Measurements from ENCODE around the gene SNCB. TPM values are rescaled to one million over a fixed set of nuclear protein-coding genes. Genes with fewer than 3 reads are reported as not detected.

SNCB gene
- total RNA-seq, 1 experiment from 2014 or later, result not detected

DNA sequence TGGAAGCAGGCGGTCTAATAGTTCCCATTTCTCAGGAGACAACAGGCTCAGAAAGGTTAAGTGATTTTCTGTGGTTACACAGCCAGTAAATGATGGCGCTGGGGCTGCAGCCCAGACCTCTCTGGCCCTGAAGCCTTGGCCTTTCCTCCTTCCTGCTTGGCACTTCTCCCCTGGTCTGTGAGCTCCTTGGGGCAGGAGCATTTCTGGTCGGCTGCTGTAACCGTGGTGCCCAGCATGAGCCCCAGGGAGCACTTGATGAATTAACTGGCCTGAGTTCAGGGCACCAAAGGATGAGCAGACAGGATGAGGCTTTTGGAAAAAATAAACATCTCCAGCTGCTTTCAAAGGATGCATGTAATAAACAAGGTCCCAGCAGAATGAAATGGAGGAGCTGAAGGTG lies 51.0 kb downstream of the SNCB start:
- H3K9me2 ChIP-seq (ENCODE audit: insufficient read depth), result no peaks in the 10 kb centered on the region
- POLR2A ChIA-PET, result no interaction called here
- RAD21 ChIA-PET (ENCODE audit: low non-redundant PET in 1 of 2, low total read pairs in 2 of 2, uncharacterized antibody in 2 of 2, unreplicated experiment in 2 of 2), result interaction anchor here in 1 of 2 experiments (1.8 kb wide), 1 partner anchor 163 kb away, joined by 5 read pairs; the partner anchor contains the start of gene CLTB
- H3K79me2 ChIP-seq (ENCODE audit: insufficient read depth, low read length), result no peaks in the 10 kb centered on the region
- no peaks in the 10 kb centered on the region for H4K20me1 ChIP-seq (ENCODE audit: insufficient read depth)
- DNase-seq (ENCODE audit: low read depth, low spot score) (no peak), ATAC-seq (no peak)
- H3K9me3 ChIP-seq (ENCODE audit: control insufficient read depth in 1 of 2, insufficient read depth in 1 of 2, low read depth in 1 of 2, low read length in 2 of 2), result no peaks in the 10 kb centered on the region
- H3K4me3 ChIP-seq (replicated peaks in 1 of 2; ENCODE audit: low read depth in 1 of 2, low read length in 2 of 2), result no peak overlapping the region
- no peak overlapping the region for H3K4me2 ChIP-seq (ENCODE audit: low read length)
- no peaks in the 10 kb centered on the region for H3K27me3 ChIP-seq (ENCODE audit: insufficient read depth, low read length)
- TF ChIP-seq, protein P1, sequence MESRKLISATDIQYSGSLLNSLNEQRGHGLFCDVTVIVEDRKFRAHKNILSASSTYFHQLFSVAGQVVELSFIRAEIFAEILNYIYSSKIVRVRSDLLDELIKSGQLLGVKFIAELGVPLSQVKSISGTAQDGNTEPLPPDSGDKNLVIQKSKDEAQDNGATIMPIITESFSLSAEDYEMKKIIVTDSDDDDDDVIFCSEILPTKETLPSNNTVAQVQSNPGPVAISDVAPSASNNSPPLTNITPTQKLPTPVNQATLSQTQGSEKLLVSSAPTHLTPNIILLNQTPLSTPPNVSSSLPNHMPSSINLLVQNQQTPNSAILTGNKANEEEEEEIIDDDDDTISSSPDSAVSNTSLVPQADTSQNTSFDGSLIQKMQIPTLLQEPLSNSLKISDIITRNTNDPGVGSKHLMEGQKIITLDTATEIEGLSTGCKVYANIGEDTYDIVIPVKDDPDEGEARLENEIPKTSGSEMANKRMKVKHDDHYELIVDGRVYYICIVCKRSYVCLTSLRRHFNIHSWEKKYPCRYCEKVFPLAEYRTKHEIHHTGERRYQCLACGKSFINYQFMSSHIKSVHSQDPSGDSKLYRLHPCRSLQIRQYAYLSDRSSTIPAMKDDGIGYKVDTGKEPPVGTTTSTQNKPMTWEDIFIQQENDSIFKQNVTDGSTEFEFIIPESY (IDR thresholded peaks at IDR 0.05; ENCODE audit: extremely low read depth, insufficient replicate concordance, low read length), result no peak
- TF ChIP-seq ZFX (IDR thresholded peaks at IDR 0.05) (no peak), YY1 (IDR thresholded peaks at IDR 0.05; ENCODE audit: extremely low read depth, insufficient replicate concordance, low read depth, low read length) (no peak), ATF3 (IDR thresholded peaks at IDR 0.05) (no peak), POLR2A (IDR thresholded peaks at IDR 0.05; ENCODE audit: borderline replicate concordance, extremely low read depth, insufficient read depth, insufficient read length) (no peak), MAX (IDR thresholded peaks at IDR 0.05) (no peak), FOSL1 (IDR thresholded peaks at IDR 0.05; ENCODE audit: low read depth) (no peak)
- TF ChIP-seq, protein P2, sequence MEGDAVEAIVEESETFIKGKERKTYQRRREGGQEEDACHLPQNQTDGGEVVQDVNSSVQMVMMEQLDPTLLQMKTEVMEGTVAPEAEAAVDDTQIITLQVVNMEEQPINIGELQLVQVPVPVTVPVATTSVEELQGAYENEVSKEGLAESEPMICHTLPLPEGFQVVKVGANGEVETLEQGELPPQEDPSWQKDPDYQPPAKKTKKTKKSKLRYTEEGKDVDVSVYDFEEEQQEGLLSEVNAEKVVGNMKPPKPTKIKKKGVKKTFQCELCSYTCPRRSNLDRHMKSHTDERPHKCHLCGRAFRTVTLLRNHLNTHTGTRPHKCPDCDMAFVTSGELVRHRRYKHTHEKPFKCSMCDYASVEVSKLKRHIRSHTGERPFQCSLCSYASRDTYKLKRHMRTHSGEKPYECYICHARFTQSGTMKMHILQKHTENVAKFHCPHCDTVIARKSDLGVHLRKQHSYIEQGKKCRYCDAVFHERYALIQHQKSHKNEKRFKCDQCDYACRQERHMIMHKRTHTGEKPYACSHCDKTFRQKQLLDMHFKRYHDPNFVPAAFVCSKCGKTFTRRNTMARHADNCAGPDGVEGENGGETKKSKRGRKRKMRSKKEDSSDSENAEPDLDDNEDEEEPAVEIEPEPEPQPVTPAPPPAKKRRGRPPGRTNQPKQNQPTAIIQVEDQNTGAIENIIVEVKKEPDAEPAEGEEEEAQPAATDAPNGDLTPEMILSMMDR (IDR thresholded peaks at IDR 0.05 in 2 of 3, conservative IDR thresholded peaks at IDR 0.05 in 1 of 3; ENCODE audit: borderline replicate concordance in 1 of 3, insufficient read depth in 1 of 3, low read depth in 2 of 3, low read length in 2 of 3), result no peak
- no peak overlapping the region for H3K27ac ChIP-seq (ENCODE audit: low read depth, low read length)
- peaks cover 0 to 10% of the 10 kb centered on the region in 2 experiments; a peak in 2 of 4 replicates for H3K4me1 ChIP-seq (ENCODE audit: control insufficient read depth in 1 of 2, insufficient read depth in 2 of 2, low read length in 2 of 2)
- no TSS peak for BruUV-seq (replicated peaks)
- intact Hi-C loops (cut with micrococcal nuclease), result no loop called here
- H3K9ac ChIP-seq (ENCODE audit: low read length), result no peak overlapping the region
- H2AFZ ChIP-seq (ENCODE audit: low read depth, low read length, poor library complexity, severe bottlenecking), result no peak overlapping the region
- CTCF ChIA-PET, result interaction anchor here (1.2 kb wide), 1 partner anchor 9 kb away, joined by 3 read pairs; no protein-coding TSS in a partner anchor
- no peaks in the 10 kb centered on the region for H3K36me3 ChIP-seq (ENCODE audit: control insufficient read depth in 1 of 2, insufficient read depth in 2 of 2, low read length in 2 of 2)

Data from HCT116 (cell line).